HepG2 (cell line): ENCODE measurements around the gene DGKG. TPM values are rescaled to one million over a fixed set of nuclear protein-coding genes. Genes with fewer than 3 reads are reported as not detected.

Source experiments
- ATAC-seq: fragments of 200-7000 bp; cut with Tn5 transposase; 3 replicates; pipeline ENCODE4 v1.9.1; 2020; ENCODE audit warnings: mild to moderate bottlenecking, moderate library complexity
- BruUV-seq: library from RNA; stranded (reverse); fragments of 400-500 nt; replicated peaks from 2 replicates; lab custom pipeline; 2021; lab: Mats Ljungman, UMichigan
- CTCF ChIA-PET: fragments of 300-600 bp; formaldehyde crosslinking; extraction: SDS; loops from one replicate; lab custom pipeline; 2021; ENCODE audit warnings: low total read pairs, inconsistent platforms, low intra/inter-chr PET ratio; lab: Yijun Ruan, JAX
- POLR2A ChIA-PET: fragments of 350-600 bp; sonication (Branson Sonifier 250); formaldehyde crosslinking; loops from one replicate; lab custom pipeline; 2020; ENCODE audit warnings: antibody characterized with exemption, inconsistent platforms; lab: Yijun Ruan, JAX
- DNase-seq: peaks from one replicate; pipeline ENCODE4 v3.0.0-alpha.2; 2015; ENCODE audit warnings: low spot score
- FAIRE-seq: peaks from 3 replicates; lab custom pipeline; 2011; peaks lifted over from hg19 to GRCh38; lab: Jason Lieb, UNC
- H2AFZ ChIP-seq: one replicate; pipeline ENCODE4 v1.6.1; 2011; ENCODE audit warnings: low read length, inconsistent platforms
- H3K27ac ChIP-seq: fragments of 300-600 bp; 3 replicates; pipeline ENCODE4 v1.8.0; 2011; ENCODE audit warnings: mixed run types, mild to moderate bottlenecking, mixed read lengths, low read length, inconsistent platforms; ENCODE audit not compliant: insufficient read depth; ENCODE audit errors: extremely low read length
- H3K27me3 ChIP-seq, 2 experiments: fragments of 200-600 bp in 1 of 2; 2 replicates in 1 of 2; 3 replicates in 1 of 2; pipeline versions ENCODE4 v1.6.0 to v1.8.0; 2011; ENCODE audit warnings: low read length in 2 of 2, mild to moderate bottlenecking in 2 of 2, moderate library complexity in 2 of 2, inconsistent platforms in 1 of 2; ENCODE audit not compliant: insufficient read depth in 2 of 2, control insufficient read depth in 1 of 2
- H3K36me3 ChIP-seq, 2 experiments: fragments of 200-600 bp in 1 of 2; replicated peaks in 1 of 2; 2 replicates in 1 of 2; 3 replicates in 1 of 2; pipeline versions ENCODE4 v1.5.1 to v1.8.0; 2011; ENCODE audit warnings: low read length in 2 of 2, inconsistent platforms in 1 of 2; ENCODE audit not compliant: insufficient read depth in 2 of 2, control insufficient read depth in 1 of 2
- H3K4me1 ChIP-seq: 2 replicates; pipeline ENCODE4 v1.5.1; 2012; ENCODE audit warnings: low read length, inconsistent platforms; ENCODE audit not compliant: insufficient read depth
- H3K4me2 ChIP-seq: 2 replicates; pipeline ENCODE4 v1.6.0; 2011; ENCODE audit warnings: low read depth, low read length, inconsistent platforms
- H3K4me3 ChIP-seq, 3 experiments: fragments of 200-600 bp in 1 of 3; sonication (generic), shearing (Covaris generic) in 1 of 3; replicated peaks in 1 of 3; 2 replicates each; pipeline ENCODE4 v1.5.1; 2011 to 2016; ENCODE audit warnings: low read length in 3 of 3, inconsistent platforms in 2 of 3, low read depth in 2 of 3, mild to moderate bottlenecking in 2 of 3, control low read depth in 1 of 3, mixed read lengths in 1 of 3; ENCODE audit not compliant: insufficient read depth in 1 of 3
- H3K79me2 ChIP-seq: one replicate; pipeline ENCODE4 v1.6.1; 2011; ENCODE audit warnings: low read length, inconsistent platforms; ENCODE audit not compliant: insufficient read depth
- H3K9ac ChIP-seq: 2 replicates; pipeline ENCODE4 v1.6.0; 2011; ENCODE audit warnings: mild to moderate bottlenecking, low read depth, low read length, inconsistent platforms; ENCODE audit not compliant: insufficient read depth
- H3K9me3 ChIP-seq: 2 replicates; pipeline ENCODE4 v1.5.1; 2012; ENCODE audit warnings: mild to moderate bottlenecking, low read length
- H4K20me1 ChIP-seq: 2 replicates; pipeline ENCODE4 v1.6.0; 2011; ENCODE audit warnings: inconsistent platforms, mild to moderate bottlenecking, low read length, moderate library complexity; ENCODE audit not compliant: insufficient read depth
- ASH2L ChIP-seq: fragments of 300-600, 200-600 bp; sonication (generic); IDR thresholded peaks from 2 replicates; pipeline ENCODE4 v1.7.0; 2017; ENCODE audit warnings: low read depth, mild to moderate bottlenecking, moderate library complexity, mixed read lengths, low read length; ENCODE audit not compliant: insufficient read length
- BRD4 ChIP-seq: sonication (generic); formaldehyde crosslinking; IDR thresholded peaks from 2 replicates; pipeline ENCODE4 v1.4.0; 2020; ENCODE audit warnings: missing genetic modification reagents
- CBFB ChIP-seq: sonication (generic); formaldehyde crosslinking; IDR thresholded peaks from 2 replicates; pipeline ENCODE4 v1.4.0; 2020; ENCODE audit warnings: missing genetic modification reagents
- CREB3 ChIP-seq: sonication (generic); formaldehyde crosslinking; IDR thresholded peaks from 2 replicates; pipeline ENCODE4 v1.5.0; 2020; ENCODE audit warnings: missing genetic modification reagents
- ERF ChIP-seq: IDR thresholded peaks from 2 replicates; pipeline ENCODE4 v1.6.1; 2018; ENCODE audit warnings: missing biosample characterization, missing genetic modification reagents
- ESRRA ChIP-seq: sonication (generic); formaldehyde crosslinking; IDR thresholded peaks from 2 replicates; pipeline ENCODE4 v1.5.1; 2020; ENCODE audit warnings: mild to moderate bottlenecking, low read depth, missing genetic modification reagents
- ETV5 ChIP-seq: IDR thresholded peaks from 2 replicates; pipeline ENCODE4 v1.6.1; 2018; ENCODE audit warnings: missing biosample characterization, missing genetic modification reagents, inconsistent platforms, borderline replicate concordance
- FOXC1 ChIP-seq: sonication (generic); formaldehyde crosslinking; IDR thresholded peaks from 2 replicates; pipeline ENCODE4 v1.8.0; 2022; ENCODE audit warnings: mild to moderate bottlenecking, missing genetic modification reagents, borderline replicate concordance
- HCFC1 ChIP-seq: fragments of 150-350 bp; IDR thresholded peaks from 2 replicates; pipeline ENCODE4 v1.6.1; 2014; ENCODE audit warnings: low read depth, low read length
- HNRNPK ChIP-seq: fragments of 200-400 bp; formaldehyde crosslinking; IDR thresholded peaks from 2 replicates; pipeline ENCODE4 v1.6.1; 2018; ENCODE audit warnings: low read length, low read depth, moderate library complexity, mild to moderate bottlenecking; ENCODE audit not compliant: poor library complexity, severe bottlenecking
- KAT7 ChIP-seq: IDR thresholded peaks from 2 replicates; pipeline ENCODE4 v1.6.1; 2018; ENCODE audit warnings: borderline replicate concordance, missing compliant biosample characterization
- KDM4B ChIP-seq: sonication (generic); formaldehyde crosslinking; IDR thresholded peaks from 2 replicates; pipeline ENCODE4 v1.4.0; 2020; ENCODE audit warnings: missing genetic modification reagents
- REPIN1 ChIP-seq: sonication (generic); formaldehyde crosslinking; IDR thresholded peaks from 2 replicates; pipeline ENCODE4 v1.8.0; 2022; ENCODE audit warnings: missing genetic modification reagents, low read depth, mild to moderate bottlenecking, borderline replicate concordance
- SIN3B ChIP-seq: fragments of 150-350 bp; IDR thresholded peaks from 2 replicates; pipeline ENCODE4 v1.6.1; 2014; ENCODE audit warnings: low read length
- SKI ChIP-seq: fragments of 450-650 bp; IDR thresholded peaks from one replicate; pipeline ENCODE4 v1.6.1; 2018; ENCODE audit warnings: mild to moderate bottlenecking; ENCODE audit not compliant: partially characterized antibody
- SRF ChIP-seq: IDR thresholded peaks from 2 replicates; pipeline ENCODE4 v1.6.1; 2011; ENCODE audit warnings: mild to moderate bottlenecking, low read depth, low read length, moderate library complexity
- ZFP1 ChIP-seq: IDR thresholded peaks from 2 replicates; pipeline ENCODE4 v1.6.1; 2016
- ZNF232 ChIP-seq: sonication (generic); formaldehyde crosslinking; IDR thresholded peaks from 2 replicates; pipeline ENCODE4 v1.4.0; 2020; ENCODE audit warnings: missing genetic modification reagents, borderline replicate concordance
- ZNF7 ChIP-seq: IDR thresholded peaks from 2 replicates; pipeline ENCODE4 v1.6.1; 2016; ENCODE audit warnings: missing biosample characterization, missing genetic modification reagents
- ZSCAN29 ChIP-seq: sonication (generic); formaldehyde crosslinking; conservative IDR thresholded peaks from 2 replicates; pipeline ENCODE4 v1.4.0; 2020; ENCODE audit warnings: mild to moderate bottlenecking, missing genetic modification reagents
- WGBS: methylation state at CpG from one replicate; pipeline ENCODE4 v1.1.6; 2017; ENCODE audit warnings: low lambda C conversion rate; 5-methylcytosine and 5-hydroxymethylcytosine counted together
- in situ Hi-C: cut with HindIII; loops from 2 replicates; pipeline ENCODE4 v1.10.0; 2017; ENCODE audit warnings: low pct_unique_long_range_greater_than_20kb; ENCODE audit not compliant: extremely low pct_ligation_motif_present
- intact Hi-C: fragments of 100-400 bp; cut with micrococcal nuclease; formaldehyde crosslinking; loops from one replicate; pipeline ENCODE4 v1.10.0; 2022; ENCODE audit not compliant: unreplicated experiment
- polyA plus RNA-seq, 8 experiments: library from polyadenylated mRNA; depleted of rRNA in 3 of 8; stranded (reverse) in 7 of 8; unstranded in 1 of 8; fragments of >200 nt; fragmentation: Illumina TruSeq in 4 of 8; extraction: Trizol in 4 of 8; gene quantifications; 2 replicates each; pipeline versions ENCODE4 v1.2.1 to v1.2.3, GENCODE V29; 2011 to 2016; ENCODE audit warnings: low read depth in 4 of 8, missing spikeins in 1 of 8, mixed read lengths in 1 of 8; ENCODE audit not compliant: insufficient read depth in 1 of 8
- total RNA-seq, 5 experiments: library from RNA; depleted of rRNA; stranded (reverse); fragments of >200 nt; fragmentation: Illumina TruSeq; extraction: Trizol; gene quantifications; 2 replicates each; pipeline ENCODE4 v1.2.3, GENCODE V29; 2016; ENCODE audit warnings: low read depth in 1 of 5
- TF ChIP-seq, protein P1 (sequence below): IDR thresholded peaks from 2 replicates; pipeline ENCODE4 v1.6.1; 2016; ENCODE audit warnings: low read depth

Gene DGKG
- total and polyA plus RNA-seq, 2 of the 13 experiments (the other 11 are each of a cell fraction or from before 2014, with no cell fraction given): 3.8 to 6.2 TPM

- H3K9me3 ChIP-seq: no peaks in the 10 kb centered on the region
- 44% methylated on average over 4 of the region's 5 CpGs for WGBS
- no peak overlapping the region for H3K4me2 ChIP-seq
- ChIA-PET CTCF (no interaction called here), POLR2A (no interaction called here)
- in situ Hi-C loops: no loop called here
- DNase-seq: no peak
- H3K27me3 ChIP-seq: no peaks in the 10 kb centered on the region
- no peak overlapping the region for H3K27ac ChIP-seq
- no peak overlapping the region for H2AFZ ChIP-seq
- no peaks in the 10 kb centered on the region for H3K79me2 ChIP-seq
- H3K4me3 ChIP-seq: no peak overlapping the region
- no peak for TF ChIP-seq ASH2L
- no peak for TF ChIP-seq ZFP1 (CRISPR knock-in tag)
- no peak for TF ChIP-seq KAT7 (CRISPR knock-in tag)
- no peak for TF ChIP-seq SRF
- no peak for TF ChIP-seq BRD4 (CRISPR knock-in tag)
- no TSS peak for BruUV-seq
- no peak for FAIRE-seq
- H3K36me3 ChIP-seq: no peaks in the 10 kb centered on the region
- intact Hi-C loops: no loop called here
- H3K4me1 ChIP-seq: no peaks in the 10 kb centered on the region
- no peaks in the 10 kb centered on the region for H4K20me1 ChIP-seq
- ATAC-seq: no peak
- no peak overlapping the region for H3K9ac ChIP-seq
These were observed 75.9 kb downstream of the DGKG start for GRCh38 chr3:186286114-186286513.

DNA sequence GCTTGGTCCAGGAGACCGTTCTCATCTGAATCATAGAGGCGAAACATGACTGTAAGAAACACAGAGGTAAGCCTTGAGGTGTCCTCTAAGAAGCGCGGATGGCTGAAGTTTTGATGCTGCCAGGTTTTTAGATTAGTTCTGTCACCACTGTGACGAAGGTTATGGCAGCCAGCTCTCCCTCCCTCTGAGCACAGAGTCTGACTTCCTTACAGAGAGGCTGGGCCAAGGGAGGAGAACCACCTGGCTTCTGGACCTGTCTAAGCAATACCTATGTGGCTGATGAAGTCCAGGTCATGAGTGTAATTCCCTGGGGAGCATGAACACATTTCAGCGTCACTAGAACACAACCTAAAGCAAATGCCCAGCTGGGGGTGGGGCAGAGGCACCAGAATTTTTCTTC lies 77.4 kb downstream of the DGKG start:
- WGBS: 75% methylated on average over 6 of the region's 6 CpGs
- FAIRE-seq: no peak
- BruUV-seq: no TSS peak

More for the DNA sequence above, 77.4 kb downstream of the DGKG start:
- intact Hi-C loops: no loop called here
- Histone ChIP-seq H3K27me3 (no peaks in the 10 kb centered on the region), H3K27ac (no peak overlapping the region), H4K20me1 (no peaks in the 10 kb centered on the region), H3K79me2 (no peaks in the 10 kb centered on the region), H2AFZ (no peak overlapping the region), H3K36me3 (no peaks in the 10 kb centered on the region), H3K4me3 (no peak overlapping the region), H3K9ac (no peak overlapping the region), H3K9me3 (no peaks in the 10 kb centered on the region), H3K4me1 (no peaks in the 10 kb centered on the region), H3K4me2 (no peak overlapping the region)
- DNase-seq: no peak
- ChIA-PET CTCF (no interaction called here), POLR2A (no interaction called here)
- TF ChIP-seq KDM4B: no peak
- no peak for TF ChIP-seq HNRNPK
- TF ChIP-seq SIN3B: no peak
- no peak for TF ChIP-seq CREB3 (CRISPR knock-in tag)
- TF ChIP-seq ZNF7 (CRISPR knock-in tag): no peak
- no peak for TF ChIP-seq CBFB (CRISPR knock-in tag)
- no peak for TF ChIP-seq ERF
- no peak for TF ChIP-seq SKI
- TF ChIP-seq REPIN1 (CRISPR knock-in tag): no peak
- TF ChIP-seq ETV5: no peak
- TF ChIP-seq ESRRA: no peak
- no peak for TF ChIP-seq FOXC1 (CRISPR knock-in tag)
- TF ChIP-seq, protein P1, sequence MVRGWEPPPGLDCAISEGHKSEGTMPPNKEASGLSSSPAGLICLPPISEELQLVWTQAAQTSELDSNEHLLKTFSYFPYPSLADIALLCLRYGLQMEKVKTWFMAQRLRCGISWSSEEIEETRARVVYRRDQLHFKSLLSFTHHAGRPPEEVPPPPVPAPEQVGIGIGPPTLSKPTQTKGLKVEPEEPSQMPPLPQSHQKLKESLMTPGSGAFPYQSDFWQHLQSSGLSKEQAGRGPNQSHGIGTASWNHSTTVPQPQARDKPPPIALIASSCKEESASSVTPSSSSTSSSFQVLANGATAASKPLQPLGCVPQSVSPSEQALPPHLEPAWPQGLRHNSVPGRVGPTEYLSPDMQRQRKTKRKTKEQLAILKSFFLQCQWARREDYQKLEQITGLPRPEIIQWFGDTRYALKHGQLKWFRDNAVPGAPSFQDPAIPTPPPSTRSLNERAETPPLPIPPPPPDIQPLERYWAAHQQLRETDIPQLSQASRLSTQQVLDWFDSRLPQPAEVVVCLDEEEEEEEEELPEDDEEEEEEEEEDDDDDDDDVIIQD: no peak
- no peak for TF ChIP-seq ZNF232 (CRISPR knock-in tag)
- no peak for TF ChIP-seq HCFC1
- no peak for TF ChIP-seq ZSCAN29 (CRISPR knock-in tag)
- no peak for ATAC-seq
- in situ Hi-C loops: no loop called here
